Kidney capillary endothelial cell (primary cell): Measurements from ENCODE around the gene RAB39B.

Experiments
- DNase-seq: peaks from one replicate; pipeline ENCODE4 v3.0.0-alpha.2; 2018; ENCODE audit warnings: low spot score

The RAB39B gene

GRCh38 chrX:155215443-155216178 lies 48.7 kb downstream of the RAB39B start:
- no peak for DNase-seq

GRCh38 chrX:155213731-155214130 lies 50.6 kb downstream of the RAB39B start:
- DNase-seq = no peak

GRCh38 chrX:155211208-155211607 lies 53.1 kb downstream of the RAB39B start:
- no peak for DNase-seq
